Pancreas (tissue), 10 donors: ENCODE data around the gene ZFYVE9. TPM values are rescaled to one million over a fixed set of nuclear protein-coding genes. Genes with fewer than 3 reads are reported as not detected.

ENCODE experiments used
- ATAC-seq, 4 donors: fragments of 200-7000 bp; cut with Tn5 transposase; one replicate each; pipeline versions ENCODE4 v1.8.0 to v1.9.1; 2020; ENCODE audit warnings: mild to moderate bottlenecking in 4 of 4, moderate library complexity in 4 of 4
- DNase-seq, 6 donors: peaks; one replicate each; pipeline ENCODE4 v3.0.0-alpha.2; 2020
- FAIRE-seq: peaks from 2 replicates; lab custom pipeline; 2012; peaks lifted over from hg19 to GRCh38; lab: Jason Lieb, UNC
- H3K27ac ChIP-seq, 4 donors: fragments of 200-600 bp; sonication (generic); 1 replicate in 3 of 4; 2 replicates in 1 of 4; pipeline versions ENCODE4 v1.5.0 to v1.8.0; 2020
- H3K27me3 ChIP-seq, 4 donors: fragments of 200-600 bp; one replicate each; pipeline ENCODE4 v1.8.0; 2021
- H3K36me3 ChIP-seq, 3 donors: fragments of 200-600 bp; sonication (generic) in 1 of 3; one replicate each; pipeline versions ENCODE4 v1.5.0 to v1.8.0; 2020 to 2021
- H3K4me1 ChIP-seq, 3 donors: fragments of 200-600 bp; one replicate each; pipeline ENCODE4 v1.8.0; 2021
- H3K4me3 ChIP-seq, 4 donors: fragments of 200-600 bp; sonication (generic) in 2 of 4; one replicate each; pipeline versions ENCODE4 v1.5.0 to v1.8.0; 2020 to 2021
- H3K9me3 ChIP-seq, 4 donors: fragments of 200-600 bp; one replicate each; pipeline ENCODE4 v1.8.0; 2021
- WGBS, 2 donors: extraction: QIAGEN DNeasy Blood & Tissue Kit; methylation state at CpG; one replicate each; pipeline ENCODE4 v1.1.7; 2013; 5-methylcytosine and 5-hydroxymethylcytosine counted together
- intact Hi-C, 3 donors: fragments of 100-400 bp; cut with DNase I; formaldehyde crosslinking; loops; one replicate each; pipeline versions ENCODE4 v1.11.1 to v1.14.2; 2022
- polyA plus RNA-seq, 2 donors: library from polyadenylated mRNA; stranded (reverse); fragments of 200-250 nt; gene quantifications; one replicate each; pipeline ENCODE4 v1.2.3, GENCODE V29; 2013
- total RNA-seq, 6 donors: library from RNA; stranded (reverse); fragmentation: NEBNext Ultra II Directional in 4 of 6; extraction: Animal tissue kit (Norgen Biotek cat#: 25700) in 4 of 6; gene quantifications; one replicate each; pipeline versions ENCODE4 v1.2.1 to v1.2.4, GENCODE V29; 2021 to 2023
- TF ChIP-seq, protein P1 (sequence below), 4 donors: fragments of 200-600 bp; sonication (generic) in 3 of 4; IDR thresholded peaks; one replicate each; pipeline versions ENCODE4 v1.5.0 to v1.8.0; 2021; ENCODE audit warnings: antibody characterized with exemption in 4 of 4
- donor health status: healthy with polysubstance abuse.
- donor health status: DM: no; HTN: no; CAD: no; lungs with moderate emphysema.
- donor health status: DM: no; HTN: no; CAD: no.
- donor health status: control.
- donor health status: control.
- donor health status: Bipolar disorder and iron deficiency.
- donor health status: DM: yes; HTN: yes; CAD: no.
- donor health status: DM: no; HTN: no; CAD: no.
- donor health status: DM: no; HTN: no; CAD: no.
- donor health status: DM: yes; HTN: yes; CAD: no.

The ZFYVE9 gene
- total and polyA plus RNA-seq, 8 donors, result 3.0 to 16.9 (median 13.2) TPM

DNA sequence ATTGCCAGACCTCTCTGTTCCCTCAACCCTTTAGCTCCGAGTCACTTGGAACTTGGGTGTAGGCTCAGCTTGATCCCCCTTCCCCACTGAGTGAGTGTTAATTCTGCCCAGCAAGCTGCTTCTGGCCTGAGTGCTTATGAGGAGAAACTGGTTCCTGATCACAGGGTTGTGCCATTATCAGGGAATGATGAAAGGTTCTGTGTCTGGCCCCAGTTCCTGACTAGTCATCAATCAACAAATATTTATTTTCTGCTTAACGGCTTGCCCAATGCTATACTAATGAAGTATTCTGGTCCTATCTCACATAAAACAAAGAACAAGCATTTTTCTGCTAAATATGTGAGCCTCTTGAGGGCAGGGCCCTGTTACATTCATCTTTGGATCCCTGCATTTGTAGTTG is 203.4 kb downstream of the ZFYVE9 start:
- intact Hi-C loops, result no loop called here

DNA sequence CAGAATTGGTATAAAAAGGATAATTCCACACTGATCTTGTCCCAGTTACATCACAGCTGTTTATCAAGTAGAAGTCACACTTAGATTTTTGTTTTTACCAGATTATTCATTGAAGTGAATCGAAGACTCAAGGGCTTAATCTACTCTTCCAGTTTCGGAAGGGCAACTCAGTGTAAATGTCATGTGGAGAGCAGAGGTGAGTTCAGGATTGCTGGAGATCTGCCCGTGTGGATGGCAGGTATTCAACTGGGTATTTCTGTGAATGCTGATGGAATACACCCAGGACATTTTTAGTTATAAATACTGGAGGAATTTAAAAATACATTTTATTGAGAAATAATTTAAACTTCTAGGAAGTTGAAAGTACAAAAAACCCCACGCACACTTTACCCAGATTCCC is 204.8 kb downstream of the ZFYVE9 start:
- Histone ChIP-seq H3K27ac (no peak overlapping the region), H3K4me1 (no peaks in the 10 kb centered on the region), H3K27me3 (no peaks in the 10 kb centered on the region), H3K36me3 (peaks cover 0 to 14% (median 0%) of the 10 kb centered on the region in 3 donors), H3K9me3 (no peaks in the 10 kb centered on the region), H3K4me3 (no peak overlapping the region)
- no peak for DNase-seq
- no peak for FAIRE-seq
- intact Hi-C loops, result no loop called here
- TF ChIP-seq, protein P1, sequence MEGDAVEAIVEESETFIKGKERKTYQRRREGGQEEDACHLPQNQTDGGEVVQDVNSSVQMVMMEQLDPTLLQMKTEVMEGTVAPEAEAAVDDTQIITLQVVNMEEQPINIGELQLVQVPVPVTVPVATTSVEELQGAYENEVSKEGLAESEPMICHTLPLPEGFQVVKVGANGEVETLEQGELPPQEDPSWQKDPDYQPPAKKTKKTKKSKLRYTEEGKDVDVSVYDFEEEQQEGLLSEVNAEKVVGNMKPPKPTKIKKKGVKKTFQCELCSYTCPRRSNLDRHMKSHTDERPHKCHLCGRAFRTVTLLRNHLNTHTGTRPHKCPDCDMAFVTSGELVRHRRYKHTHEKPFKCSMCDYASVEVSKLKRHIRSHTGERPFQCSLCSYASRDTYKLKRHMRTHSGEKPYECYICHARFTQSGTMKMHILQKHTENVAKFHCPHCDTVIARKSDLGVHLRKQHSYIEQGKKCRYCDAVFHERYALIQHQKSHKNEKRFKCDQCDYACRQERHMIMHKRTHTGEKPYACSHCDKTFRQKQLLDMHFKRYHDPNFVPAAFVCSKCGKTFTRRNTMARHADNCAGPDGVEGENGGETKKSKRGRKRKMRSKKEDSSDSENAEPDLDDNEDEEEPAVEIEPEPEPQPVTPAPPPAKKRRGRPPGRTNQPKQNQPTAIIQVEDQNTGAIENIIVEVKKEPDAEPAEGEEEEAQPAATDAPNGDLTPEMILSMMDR (IDR thresholded peaks at IDR 0.05), result no peak
- ATAC-seq, result no peak
- 84 to 88% methylated on average over 4 of the region's 4 CpGs for WGBS, 2 donors

More for the DNA sequence above, 203.4 kb downstream of the ZFYVE9 start:
- no peak overlapping the region for H3K27ac ChIP-seq
- no peaks in the 10 kb centered on the region for H3K27me3 ChIP-seq
- peaks cover 0 to 14% (median 0%) of the 10 kb centered on the region in 3 donors for H3K36me3 ChIP-seq
- no peaks in the 10 kb centered on the region for H3K4me1 ChIP-seq
- H3K4me3 ChIP-seq, result no peak overlapping the region
- ATAC-seq, result no peak
- WGBS, 2 donors, result 49 to 53% methylated on average over 2 of the region's 2 CpGs
- TF ChIP-seq, protein P1 (IDR thresholded peaks at IDR 0.05), result no peak
- no peak for DNase-seq
- FAIRE-seq, result no peak
- no peaks in the 10 kb centered on the region for H3K9me3 ChIP-seq

DNA sequence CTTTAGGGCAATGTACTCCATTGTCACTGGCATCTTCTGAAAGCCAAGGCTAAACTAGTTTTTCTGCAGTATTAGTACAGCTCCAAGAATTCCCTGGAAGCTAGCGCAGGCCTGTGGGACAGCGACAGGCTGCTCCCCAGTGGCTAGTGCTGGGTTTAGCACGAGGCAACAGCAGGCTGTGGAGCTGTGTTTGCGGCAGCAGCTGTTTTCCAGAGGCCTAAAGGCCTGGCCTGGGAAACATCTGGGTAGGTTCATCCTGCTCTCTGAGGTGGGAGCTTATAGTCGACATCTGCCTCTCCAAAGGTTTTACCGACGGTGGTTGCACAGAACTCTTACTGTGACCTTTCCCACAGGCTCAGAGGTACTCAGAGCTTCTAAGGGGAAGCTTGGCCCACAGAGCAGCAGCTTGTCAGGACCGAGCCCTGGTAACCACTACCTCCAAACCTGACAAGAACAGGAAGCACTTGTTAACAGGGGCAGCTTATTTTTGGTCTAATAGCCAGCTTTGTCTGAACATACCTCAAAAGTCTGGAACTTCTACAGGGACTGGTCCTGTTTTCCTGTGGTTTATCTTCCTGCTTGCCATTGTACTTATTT is 206.9 kb downstream of the ZFYVE9 start:
- Histone ChIP-seq H3K4me3 (no peak overlapping the region), H3K27ac (no peak overlapping the region), H3K36me3 (peaks cover 0 to 24% (median 0%) of the 10 kb centered on the region in 3 donors), H3K27me3 (no peaks in the 10 kb centered on the region), H3K4me1 (no peaks in the 10 kb centered on the region), H3K9me3 (no peaks in the 10 kb centered on the region)
- DNase-seq, result no peak
- 67% methylated on average over 8 of the region's 8 CpGs for WGBS, 2 donors
- ATAC-seq, result peak; percentile 40 to 70 (median 58)
- TF ChIP-seq, protein P1 (IDR thresholded peaks at IDR 0.05), result no peak
- intact Hi-C loops, result no loop called here
- no peak for FAIRE-seq

DNA sequence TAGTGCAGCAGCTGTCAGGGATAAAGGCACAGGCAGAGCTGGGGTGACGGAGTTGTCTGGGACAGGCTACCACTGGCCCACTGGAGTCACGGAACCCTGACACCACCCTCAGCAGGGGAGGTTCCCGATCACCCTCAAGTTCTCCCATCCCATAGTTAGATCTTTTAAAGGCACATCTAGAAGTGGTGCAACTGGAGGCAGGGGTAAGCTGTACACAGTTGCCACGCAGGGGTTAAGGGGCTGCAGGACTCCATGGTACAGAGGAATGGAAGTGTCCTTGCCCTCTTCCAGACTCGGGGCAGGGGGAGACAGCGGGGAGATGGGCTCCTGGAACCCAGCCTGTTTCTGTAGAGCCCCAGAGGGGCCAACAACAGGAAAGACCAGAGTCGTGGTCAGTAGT is 210.8 kb downstream of the ZFYVE9 start:
- TF ChIP-seq, protein P1 (IDR thresholded peaks at IDR 0.05), result no peak
- ATAC-seq, result no peak
- no peaks in the 10 kb centered on the region for H3K27me3 ChIP-seq
- FAIRE-seq, result no peak
- H3K4me1 ChIP-seq, result no peaks in the 10 kb centered on the region
- WGBS, 2 donors, result 73 to 78% methylated on average over 7 of the region's 7 CpGs
- no peak for DNase-seq
- H3K27ac ChIP-seq, result no peak overlapping the region
- no peak overlapping the region for H3K4me3 ChIP-seq
- intact Hi-C loops, result no loop called here
- no peaks in the 10 kb centered on the region for H3K9me3 ChIP-seq
- H3K36me3 ChIP-seq, result peaks cover 3 to 51% (median 19%) of the 10 kb centered on the region in 3 donors

DNA sequence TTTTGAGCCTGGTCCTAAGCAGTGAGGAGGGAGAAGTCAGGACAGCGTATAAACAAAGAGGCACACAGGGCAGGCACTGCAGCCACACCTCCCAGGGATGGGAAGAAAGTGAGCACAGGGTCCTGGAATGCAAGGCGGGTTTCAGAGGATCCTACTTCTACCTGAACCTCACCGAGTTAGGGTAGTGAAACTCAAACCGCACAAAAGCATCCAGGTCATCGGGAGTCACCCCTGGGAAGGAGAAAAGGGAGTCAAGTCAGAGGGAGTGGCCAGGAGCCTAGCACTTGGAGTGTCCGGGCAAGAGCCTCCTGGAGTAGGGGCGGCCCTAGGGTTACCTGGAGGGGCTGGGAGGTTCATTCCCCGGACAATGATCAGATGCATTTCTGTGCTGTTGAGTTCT is 213.5 kb downstream of the ZFYVE9 start:
- 91 to 92% methylated on average over 8 of the region's 8 CpGs for WGBS, 2 donors
- intact Hi-C loops, result no loop called here
- H3K27ac ChIP-seq, result no peak overlapping the region
- TF ChIP-seq, protein P1 (IDR thresholded peaks at IDR 0.05), result no peak
- H3K4me1 ChIP-seq, result no peaks in the 10 kb centered on the region
- H3K9me3 ChIP-seq, result no peaks in the 10 kb centered on the region
- DNase-seq (peak in 1 of 6 donors; percentile 18), FAIRE-seq (no peak), ATAC-seq (no peak)
- H3K4me3 ChIP-seq, result no peak overlapping the region
- peaks cover 18 to 78% (median 44%) of the 10 kb centered on the region in 3 donors for H3K36me3 ChIP-seq
- H3K27me3 ChIP-seq, result no peaks in the 10 kb centered on the region
